Smooth muscle cell (in vitro differentiated cells): ENCODE results near the gene KNOP1. TPM values are rescaled to one million over a fixed set of nuclear protein-coding genes. Genes with fewer than 3 reads are reported as not detected.

Experiments
- DNase-seq: peaks from one replicate; lab custom pipeline; 2025; ENCODE audit not compliant: unreplicated experiment; lab: John Stamatoyannopoulos, UW
- H2AFZ ChIP-seq: fragments of 200-600 bp; sonication (generic); 2 replicates; pipeline ENCODE4 v1.6.0; 2016; ENCODE audit warnings: antibody characterized with exemption, low read depth, mild to moderate bottlenecking
- H3F3A ChIP-seq: fragments of 200-600 bp; sonication (generic); 2 replicates; pipeline ENCODE4 v1.6.0; 2017; ENCODE audit warnings: antibody characterized with exemption, low read depth
- H3K27ac ChIP-seq: fragments of 200-600 bp; sonication (generic); 2 replicates; pipeline ENCODE4 v1.5.1; 2016; ENCODE audit warnings: low read depth, mild to moderate bottlenecking
- H3K27me3 ChIP-seq: fragments of 200-600 bp; sonication (generic); 2 replicates; pipeline ENCODE4 v1.6.1; 2016; ENCODE audit warnings: low read depth, mild to moderate bottlenecking
- H3K36me3 ChIP-seq: fragments of 200-600 bp; sonication (generic); 2 replicates; pipeline ENCODE4 v1.5.1; 2016; ENCODE audit warnings: low read depth
- H3K4me1 ChIP-seq: fragments of 200-600 bp; sonication (generic); 2 replicates; pipeline ENCODE4 v1.5.1; 2016; ENCODE audit warnings: low read depth
- H3K4me2 ChIP-seq: fragments of 200-600 bp; sonication (generic); 2 replicates; pipeline ENCODE4 v1.6.0; 2016; ENCODE audit warnings: mild to moderate bottlenecking
- H3K4me3 ChIP-seq: fragments of 200-600 bp; sonication (generic); 2 replicates; pipeline ENCODE4 v1.5.1; 2016; ENCODE audit warnings: mild to moderate bottlenecking
- H3K79me2 ChIP-seq: fragments of 200-600 bp; sonication (generic); 2 replicates; pipeline ENCODE4 v1.6.0; 2016; ENCODE audit warnings: low read depth, mild to moderate bottlenecking
- H3K9ac ChIP-seq: fragments of 200-600 bp; sonication (generic); 2 replicates; pipeline ENCODE4 v1.6.0; 2016; ENCODE audit warnings: low read depth
- H3K9me3 ChIP-seq: fragments of 200-600 bp; sonication (generic); replicated peaks from 2 replicates; pipeline ENCODE4 v1.5.1; 2016; ENCODE audit warnings: low read depth
- H4K20me1 ChIP-seq: fragments of 200-600 bp; sonication (generic); 2 replicates; pipeline ENCODE4 v1.6.0; 2016; ENCODE audit warnings: low read depth
- WGBS: methylation state at CpG from one replicate; pipeline ENCODE4 v1.1.7; 2016; ENCODE audit warnings: low lambda C conversion rate; 5-methylcytosine and 5-hydroxymethylcytosine counted together
- polyA plus RNA-seq: library from polyadenylated mRNA; unstranded; fragments of >200 nt; fragmentation: Nextera tagmentation; extraction: Ambion mirVana; gene quantifications from 2 replicates; pipeline ENCODE4 v1.2.1, GENCODE V29; 2016
- total RNA-seq: library from RNA; depleted of rRNA; stranded (reverse); fragments of >200 nt; gene quantifications from 2 replicates; pipeline ENCODE4 v1.2.3, GENCODE V29; 2014
- TF ChIP-seq, protein P1 (sequence below): fragments of 200-600 bp; sonication (generic); IDR thresholded peaks from 2 replicates; pipeline ENCODE4 v1.5.1; 2017; ENCODE audit warnings: borderline replicate concordance, mild to moderate bottlenecking, antibody characterized with exemption; ENCODE audit not compliant: insufficient read depth, poor library complexity, severe bottlenecking

KNOP1 gene
- total and polyA plus RNA-seq, 2 experiments from 2014 or later, result 31.0 to 32.6 TPM

DNA sequence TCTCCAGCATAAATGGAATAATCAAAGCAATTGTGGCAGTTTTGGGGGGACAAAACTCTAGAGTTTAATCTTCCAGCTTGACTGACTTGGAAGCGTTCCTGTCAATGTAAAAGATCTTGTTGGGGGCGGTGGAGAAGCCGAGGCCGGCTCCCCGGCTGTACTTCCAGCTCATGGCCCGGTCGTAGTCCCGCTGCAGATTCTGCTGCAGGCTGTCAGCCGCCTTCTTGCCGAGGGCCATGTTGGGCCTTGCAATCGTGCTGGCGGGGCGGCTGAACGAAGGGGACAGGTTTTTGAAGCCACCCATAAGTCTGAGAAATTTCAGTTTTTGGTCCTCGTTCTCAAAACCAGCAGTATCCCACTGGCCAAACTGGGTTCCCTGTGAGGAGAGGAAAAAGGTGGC is 11.2 kb downstream of the KNOP1 start:
- Histone ChIP-seq H3K27ac (no peak overlapping the region), H3F3A (no peaks in the 10 kb centered on the region), H3K4me2 (no peak overlapping the region), H3K9me3 (no peaks in the 10 kb centered on the region), H2AFZ (no peak overlapping the region), H3K27me3 (no peaks in the 10 kb centered on the region), H3K9ac (no peak overlapping the region), H3K36me3 (peaks cover 6% of the 10 kb centered on the region), H3K4me1 (peaks cover 7% of the 10 kb centered on the region), H4K20me1 (no peaks in the 10 kb centered on the region), H3K79me2 (no peaks in the 10 kb centered on the region), H3K4me3 (no peak overlapping the region)
- TF ChIP-seq, protein P1, sequence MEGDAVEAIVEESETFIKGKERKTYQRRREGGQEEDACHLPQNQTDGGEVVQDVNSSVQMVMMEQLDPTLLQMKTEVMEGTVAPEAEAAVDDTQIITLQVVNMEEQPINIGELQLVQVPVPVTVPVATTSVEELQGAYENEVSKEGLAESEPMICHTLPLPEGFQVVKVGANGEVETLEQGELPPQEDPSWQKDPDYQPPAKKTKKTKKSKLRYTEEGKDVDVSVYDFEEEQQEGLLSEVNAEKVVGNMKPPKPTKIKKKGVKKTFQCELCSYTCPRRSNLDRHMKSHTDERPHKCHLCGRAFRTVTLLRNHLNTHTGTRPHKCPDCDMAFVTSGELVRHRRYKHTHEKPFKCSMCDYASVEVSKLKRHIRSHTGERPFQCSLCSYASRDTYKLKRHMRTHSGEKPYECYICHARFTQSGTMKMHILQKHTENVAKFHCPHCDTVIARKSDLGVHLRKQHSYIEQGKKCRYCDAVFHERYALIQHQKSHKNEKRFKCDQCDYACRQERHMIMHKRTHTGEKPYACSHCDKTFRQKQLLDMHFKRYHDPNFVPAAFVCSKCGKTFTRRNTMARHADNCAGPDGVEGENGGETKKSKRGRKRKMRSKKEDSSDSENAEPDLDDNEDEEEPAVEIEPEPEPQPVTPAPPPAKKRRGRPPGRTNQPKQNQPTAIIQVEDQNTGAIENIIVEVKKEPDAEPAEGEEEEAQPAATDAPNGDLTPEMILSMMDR, result no peak
- WGBS, result over 99% methylated on average over 15 of the region's 15 CpGs
- no peak for DNase-seq

DNA sequence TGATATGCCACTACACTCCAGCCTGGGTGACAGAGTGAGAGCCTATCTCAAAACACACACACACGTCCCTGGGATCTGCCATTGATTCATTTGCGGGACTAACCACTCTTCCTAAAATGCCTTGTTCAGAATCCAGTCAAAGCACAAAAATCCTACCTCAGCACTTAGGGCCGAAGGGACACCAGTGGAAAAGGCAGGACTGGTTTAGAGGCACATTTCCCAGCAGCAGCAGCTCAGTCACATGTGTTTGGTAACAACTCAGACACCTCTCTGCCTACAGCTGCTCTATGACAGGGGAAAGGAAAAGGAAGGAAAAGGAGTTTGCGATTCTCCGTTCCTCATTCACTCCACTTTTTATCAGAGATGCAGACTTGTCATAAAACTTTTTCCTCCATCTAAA is 12.2 kb downstream of the KNOP1 start:
- H3K27ac ChIP-seq, result no peak overlapping the region
- H3K36me3 ChIP-seq, result peaks cover 6% of the 10 kb centered on the region

DNA sequence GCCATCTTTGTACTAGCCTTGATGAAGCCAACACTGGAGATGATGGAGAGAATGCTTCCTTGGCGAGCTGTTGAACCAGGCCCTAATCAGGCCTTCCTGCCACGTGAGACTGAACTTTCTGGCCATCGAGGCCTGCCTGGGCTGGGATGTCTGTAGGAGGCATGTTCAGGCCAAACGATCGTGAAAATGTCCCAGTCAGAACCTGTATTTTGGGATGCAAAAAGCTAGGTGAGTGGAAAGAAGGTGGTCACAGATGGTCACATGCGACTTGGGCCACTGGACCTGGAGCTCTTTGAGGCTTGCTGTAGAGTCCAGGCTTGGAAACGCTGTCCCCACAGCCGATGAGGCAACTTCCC is 12.9 kb downstream of the KNOP1 start:
- H3K4me2 ChIP-seq, result no peak overlapping the region
- H3K9ac ChIP-seq, result no peak overlapping the region
- H3K4me1 ChIP-seq, result no peaks in the 10 kb centered on the region
- peaks cover 6% of the 10 kb centered on the region for H3K36me3 ChIP-seq
- H3K4me3 ChIP-seq, result no peak overlapping the region
- H3K9me3 ChIP-seq, result no peaks in the 10 kb centered on the region
- no peak for DNase-seq
- H3F3A ChIP-seq, result no peaks in the 10 kb centered on the region
- peak overlapping the region; percentile 63 for H3K27ac ChIP-seq
- 95% methylated on average over 8 of the region's 8 CpGs for WGBS
- TF ChIP-seq, protein P1, result no peak
- no peaks in the 10 kb centered on the region for H4K20me1 ChIP-seq
- no peaks in the 10 kb centered on the region for H3K27me3 ChIP-seq
- H3K79me2 ChIP-seq, result no peaks in the 10 kb centered on the region
- no peak overlapping the region for H2AFZ ChIP-seq

More for the DNA sequence above, 12.2 kb downstream of the KNOP1 start:
- Histone ChIP-seq H3K4me2 (no peak overlapping the region), H3K9me3 (no peaks in the 10 kb centered on the region), H3F3A (no peaks in the 10 kb centered on the region), H2AFZ (no peak overlapping the region), H3K4me3 (no peak overlapping the region), H4K20me1 (no peaks in the 10 kb centered on the region), H3K79me2 (no peaks in the 10 kb centered on the region), H3K4me1 (peaks cover 6% of the 10 kb centered on the region), H3K9ac (no peak overlapping the region), H3K27me3 (no peaks in the 10 kb centered on the region)
- 94% methylated on average over 5 of the region's 5 CpGs for WGBS
- no peak for DNase-seq
- TF ChIP-seq, protein P1, result no peak

DNA sequence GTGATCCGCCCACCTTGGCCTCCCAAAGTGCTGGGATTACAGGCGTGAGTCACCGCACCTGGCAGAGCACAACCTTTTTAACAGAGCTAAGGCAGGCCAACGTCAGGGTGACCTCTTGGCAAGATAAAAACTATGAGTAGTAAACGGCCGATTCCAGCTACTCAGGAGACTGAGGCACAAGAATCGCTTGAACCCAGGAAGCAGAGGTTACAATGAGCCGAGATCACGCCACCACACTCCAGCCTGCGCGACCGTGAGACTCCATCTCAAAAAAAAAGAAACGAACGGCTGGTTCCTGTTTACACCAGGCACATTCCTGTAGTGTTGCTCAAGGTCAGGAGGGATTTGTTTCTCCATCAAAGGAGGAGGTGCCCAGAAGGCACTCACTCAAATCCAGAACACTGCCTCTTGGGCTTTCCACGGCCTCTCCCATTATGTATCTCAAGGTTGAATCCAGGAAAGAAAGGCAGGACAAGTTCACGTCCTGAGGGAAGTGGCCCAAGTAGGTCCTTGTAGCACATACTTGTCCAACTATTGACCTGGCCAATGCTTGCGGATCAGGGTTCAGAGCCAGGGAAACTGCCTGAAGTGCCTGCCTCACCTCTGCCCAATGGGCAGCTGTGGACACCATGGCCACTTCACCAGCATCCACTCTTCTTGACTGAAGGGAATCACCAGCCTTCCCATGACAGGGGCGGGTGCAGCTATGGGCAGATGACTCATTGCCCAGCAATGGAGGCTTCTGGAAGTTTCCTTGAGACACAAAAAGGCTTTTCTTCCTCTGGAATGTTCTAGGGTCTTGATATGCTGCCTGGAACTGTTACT is 13.5 kb downstream of the KNOP1 start:
- peak overlapping the region; percentile 63 for H3K27ac ChIP-seq
- no peaks in the 10 kb centered on the region for H3K79me2 ChIP-seq
- H3K4me2 ChIP-seq, result peak overlapping the region; percentile 6
- H3K27me3 ChIP-seq, result no peaks in the 10 kb centered on the region
- no peak overlapping the region for H2AFZ ChIP-seq
- TF ChIP-seq, protein P1, result no peak
- H3K9me3 ChIP-seq, result no peaks in the 10 kb centered on the region
- H3K4me3 ChIP-seq, result no peak overlapping the region
- H3K36me3 ChIP-seq, result peaks cover 6% of the 10 kb centered on the region
- H4K20me1 ChIP-seq, result no peaks in the 10 kb centered on the region
- H3K9ac ChIP-seq, result no peak overlapping the region
- no peak for DNase-seq
- H3K4me1 ChIP-seq, result no peaks in the 10 kb centered on the region
- no peaks in the 10 kb centered on the region for H3F3A ChIP-seq
- 81% methylated on average over 18 of the region's 18 CpGs for WGBS
